ENCODE data around the gene ZNF587.
"Not testable (repeated sequence)": the region's sequence is repeated elsewhere in the genome, so short reads cannot be mapped to it uniquely, and the experiment has no call there.

Gene ZNF587

GRCh38 chr19:57829316-57829715, 20.3 kb upstream of the ZNF587 start:
- H3K4me3 ChIP-seq (ENCODE audit: low read length): no peak overlapping the region
- DNase-seq (ENCODE audit: low read depth): no peak
- no peak for TF ChIP-seq CTCF (IDR thresholded peaks at IDR 0.05; ENCODE audit: insufficient read depth, low read depth, low read length, missing control alignments)

- TF ChIP-seq CTCF (IDR thresholded peaks at IDR 0.05; ENCODE audit: insufficient read depth, low read depth, low read length, missing control alignments): peak; percentile 43
- DNase-seq (ENCODE audit: low read depth): peak; percentile 85
- H3K4me3 ChIP-seq (ENCODE audit: low read length): peak within 1 kb of the TSS; percentile 79
Observed at GRCh38 chr19:57830071-57830602, 19.5 kb upstream of the ZNF587 start, which contains the start of gene ZNF587B. Gene ZNF587B (plus strand): TSS chr19:57830299. CDS start chr19:57830529, 230 bp downstream.

GRCh38 chr19:57836991-57837390, 12.7 kb upstream of the ZNF587 start:
- DNase-seq (ENCODE audit: low read depth): not testable (repeated sequence)

GRCh38 chr19:57838622-57839191, 11.0 kb upstream of the ZNF587 start:
- DNase-seq (ENCODE audit: low read depth); H3K4me3 ChIP-seq (ENCODE audit: low read length): not testable (repeated sequence)

More at GRCh38 chr19:57836991-57837390, 12.7 kb upstream of the ZNF587 start:
- not testable (repeated sequence) for H3K4me3 ChIP-seq (ENCODE audit: low read length)

- no peak for DNase-seq (ENCODE audit: low read depth)
- H3K4me3 ChIP-seq (ENCODE audit: low read length): no peak overlapping the region
- no peak for TF ChIP-seq CTCF (IDR thresholded peaks at IDR 0.05; ENCODE audit: insufficient read depth, low read depth, low read length, missing control alignments)
Observed at GRCh38 chr19:57841122-57841763, 8.4 kb upstream of the ZNF587 start.

- H3K4me3 ChIP-seq (ENCODE audit: low read length); DNase-seq (ENCODE audit: low read depth): not testable (repeated sequence)
Observed at GRCh38 chr19:57847164-57847563, 2.5 kb upstream of the ZNF587 start.

- peak overlapping the region; percentile 80 for H3K4me3 ChIP-seq (ENCODE audit: low read length)
- not testable (repeated sequence) for DNase-seq (ENCODE audit: low read depth)
Observed at GRCh38 chr19:57849162-57849665, 445 bp upstream of the ZNF587 start.

- DNase-seq (ENCODE audit: low read depth): peak; percentile 73
- H3K4me3 ChIP-seq (ENCODE audit: low read length): peak overlapping the region; percentile 80
- TF ChIP-seq CTCF (IDR thresholded peaks at IDR 0.05; ENCODE audit: insufficient read depth, low read depth, low read length, missing control alignments): no peak
Observed at GRCh38 chr19:57850553-57851017, 926 bp downstream of the ZNF587 start.

GRCh38 chr19:57851812-57852603, 2.3 kb downstream of the ZNF587 start:
- not testable (repeated sequence) for DNase-seq (ENCODE audit: low read depth); H3K4me3 ChIP-seq (ENCODE audit: low read length)

- not testable (repeated sequence) for H3K4me3 ChIP-seq (ENCODE audit: low read length); DNase-seq (ENCODE audit: low read depth)
Observed at GRCh38 chr19:57854117-57854516, 4.5 kb downstream of the ZNF587 start.

- H3K4me3 ChIP-seq (ENCODE audit: low read length); DNase-seq (ENCODE audit: low read depth): not testable (repeated sequence)
Observed at GRCh38 chr19:57862351-57862750, 12.7 kb downstream of the ZNF587 start.

All from epithelial cell of esophagus (primary cell).